OCI-LY3 (cell line): Measurements from ENCODE around the gene SLC9C2.

Source experiments
- CTCF ChIP-seq: fragments of 200-600, 300-600 bp; sonication (generic); IDR thresholded peaks from 2 replicates; pipeline ENCODE4 v1.5.1; 2014; ENCODE audit warnings: antibody characterized with exemption, low read length, low read depth
- EZH2phosphoT487 ChIP-seq: fragments of 200-600 bp; shearing (Covaris generic); IDR thresholded peaks from 2 replicates; pipeline ENCODE4 v1.6.1; 2018; ENCODE audit warnings: antibody characterized with exemption, mixed run types, low read depth

DNA sequence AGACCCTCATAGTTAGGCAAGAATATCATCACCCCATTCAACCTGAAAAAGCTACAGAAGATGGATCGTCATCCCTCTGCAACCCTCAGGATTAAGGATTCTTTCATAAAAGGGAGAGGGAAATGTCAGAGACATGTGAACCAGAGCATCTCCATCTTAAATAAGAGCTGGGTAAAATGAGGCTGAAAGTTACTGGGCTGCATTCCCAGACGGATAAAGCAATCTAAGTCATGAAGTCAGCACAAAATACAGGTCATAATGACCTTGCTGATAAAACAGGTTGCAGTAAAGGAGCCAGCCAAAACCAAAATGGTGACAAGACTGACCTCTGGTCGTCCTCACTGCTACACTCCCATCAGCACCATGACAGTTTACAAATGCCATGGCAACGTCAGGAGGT is 103.1 kb downstream of the SLC9C2 start:
- TF ChIP-seq CTCF (no peak), EZH2phosphoT487 (no peak)
